Measurements from ENCODE around the gene RNASET2.

RNASET2 gene

DNA sequence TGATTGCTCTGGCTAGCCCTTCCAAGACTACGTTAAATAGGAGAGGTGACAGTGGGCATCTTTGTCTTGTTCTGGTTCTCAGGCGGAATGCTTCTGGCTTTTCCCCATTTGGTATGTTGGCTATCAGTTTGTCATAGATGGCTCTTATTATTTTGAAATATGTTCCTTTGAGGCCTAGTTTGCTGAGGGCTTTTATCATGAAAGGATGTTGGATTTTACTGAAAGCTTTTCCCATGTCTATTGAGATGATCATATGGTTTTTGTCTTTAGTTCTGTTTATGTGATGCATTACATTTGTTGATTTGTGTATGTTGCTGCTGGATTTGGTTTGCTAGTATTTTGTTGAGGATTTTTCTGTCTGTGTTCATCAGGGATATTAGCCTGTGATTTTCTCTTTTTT, 9.9 kb upstream of the RNASET2 start:
- Histone ChIP-seq H3K27me3 (replicated peaks; ENCODE audit: control insufficient read depth, insufficient read depth, low read length) (no peaks in the 10 kb centered on the region), H3K36me3 (ENCODE audit: control insufficient read depth, insufficient read depth, low read length, severe bottlenecking) (no peaks in the 10 kb centered on the region), H3K4me1 (ENCODE audit: control insufficient read depth, insufficient read depth, low read length) (no peaks in the 10 kb centered on the region), H3K4me3 (ENCODE audit: low read length) (no peak overlapping the region), H3K9me3 (ENCODE audit: control insufficient read depth, low read length) (no peaks in the 10 kb centered on the region), H3K9ac (ENCODE audit: low read length) (no peak overlapping the region)
- DNase-seq (ENCODE audit: low read depth) = no peak

DNA sequence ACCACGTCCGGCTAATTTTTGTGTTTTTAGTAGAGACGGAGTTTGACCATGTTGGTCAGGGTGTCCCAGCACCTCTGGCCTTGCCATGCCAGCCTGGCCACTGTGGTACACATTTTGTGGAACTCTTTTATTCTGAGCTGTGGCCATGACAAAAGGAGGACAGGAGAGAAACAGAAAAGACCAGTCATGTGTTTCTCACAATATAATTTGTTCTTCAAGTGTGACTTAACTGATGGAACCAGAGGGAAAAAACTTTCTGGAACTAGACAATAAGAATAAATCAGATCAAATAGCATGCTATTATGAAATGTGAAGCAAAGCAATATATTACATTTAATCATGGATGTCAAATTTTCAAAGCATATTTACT, 4.2 kb upstream of the RNASET2 start:
- no peaks in the 10 kb centered on the region for H3K27me3 ChIP-seq (replicated peaks; ENCODE audit: control insufficient read depth, insufficient read depth, low read length)
- H3K9ac ChIP-seq (ENCODE audit: low read length) = no peak overlapping the region
- no peak overlapping the region for H3K4me3 ChIP-seq (ENCODE audit: low read length)
- no peaks in the 10 kb centered on the region for H3K9me3 ChIP-seq (ENCODE audit: control insufficient read depth, low read length)
- peaks cover 4% of the 10 kb centered on the region for H3K4me1 ChIP-seq (ENCODE audit: control insufficient read depth, insufficient read depth, low read length)
- no peak for DNase-seq (ENCODE audit: low read depth)
- H3K36me3 ChIP-seq (ENCODE audit: control insufficient read depth, insufficient read depth, low read length, severe bottlenecking) = no peaks in the 10 kb centered on the region

DNA sequence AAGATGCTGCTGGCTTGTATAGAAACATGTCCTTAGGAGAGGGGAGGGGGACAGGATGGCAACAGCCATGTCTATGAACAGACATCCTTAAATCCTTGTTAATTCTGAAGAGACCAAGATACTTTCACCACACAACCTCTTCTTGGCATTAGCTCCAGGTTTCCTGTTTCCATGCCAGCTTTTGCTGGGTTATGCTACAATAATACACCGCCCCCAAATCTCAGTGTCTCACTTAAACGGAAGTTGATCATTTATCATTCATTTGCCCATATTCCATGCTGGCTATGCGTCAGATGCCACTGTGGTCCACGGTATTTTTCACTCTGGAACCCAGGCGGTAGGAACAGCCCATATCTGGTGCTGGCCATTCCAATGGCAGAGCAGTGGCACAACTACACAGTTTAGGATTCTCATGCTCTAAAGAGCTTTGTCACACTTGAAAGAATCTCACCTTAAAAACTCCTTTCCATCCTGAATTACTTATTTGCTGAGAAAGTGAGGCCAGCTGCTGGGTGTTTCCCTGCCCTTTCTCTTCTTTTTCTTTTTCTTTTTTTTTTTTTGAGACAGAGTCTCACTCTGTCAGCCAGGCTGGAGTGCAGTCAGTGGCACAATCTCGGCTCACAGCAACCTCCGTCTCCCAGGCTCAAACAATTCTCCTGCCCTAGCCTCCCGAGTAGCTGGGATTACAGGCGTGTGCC, 3.7 kb upstream of the RNASET2 start:
- Histone ChIP-seq H3K9ac (ENCODE audit: low read length) (no peak overlapping the region), H3K4me3 (ENCODE audit: low read length) (no peak overlapping the region), H3K27me3 (replicated peaks; ENCODE audit: control insufficient read depth, insufficient read depth, low read length) (no peaks in the 10 kb centered on the region), H3K9me3 (ENCODE audit: control insufficient read depth, low read length) (no peaks in the 10 kb centered on the region), H3K36me3 (ENCODE audit: control insufficient read depth, insufficient read depth, low read length, severe bottlenecking) (no peaks in the 10 kb centered on the region), H3K4me1 (ENCODE audit: control insufficient read depth, insufficient read depth, low read length) (peaks cover 8% of the 10 kb centered on the region)
- DNase-seq (ENCODE audit: low read depth) = no peak

DNA sequence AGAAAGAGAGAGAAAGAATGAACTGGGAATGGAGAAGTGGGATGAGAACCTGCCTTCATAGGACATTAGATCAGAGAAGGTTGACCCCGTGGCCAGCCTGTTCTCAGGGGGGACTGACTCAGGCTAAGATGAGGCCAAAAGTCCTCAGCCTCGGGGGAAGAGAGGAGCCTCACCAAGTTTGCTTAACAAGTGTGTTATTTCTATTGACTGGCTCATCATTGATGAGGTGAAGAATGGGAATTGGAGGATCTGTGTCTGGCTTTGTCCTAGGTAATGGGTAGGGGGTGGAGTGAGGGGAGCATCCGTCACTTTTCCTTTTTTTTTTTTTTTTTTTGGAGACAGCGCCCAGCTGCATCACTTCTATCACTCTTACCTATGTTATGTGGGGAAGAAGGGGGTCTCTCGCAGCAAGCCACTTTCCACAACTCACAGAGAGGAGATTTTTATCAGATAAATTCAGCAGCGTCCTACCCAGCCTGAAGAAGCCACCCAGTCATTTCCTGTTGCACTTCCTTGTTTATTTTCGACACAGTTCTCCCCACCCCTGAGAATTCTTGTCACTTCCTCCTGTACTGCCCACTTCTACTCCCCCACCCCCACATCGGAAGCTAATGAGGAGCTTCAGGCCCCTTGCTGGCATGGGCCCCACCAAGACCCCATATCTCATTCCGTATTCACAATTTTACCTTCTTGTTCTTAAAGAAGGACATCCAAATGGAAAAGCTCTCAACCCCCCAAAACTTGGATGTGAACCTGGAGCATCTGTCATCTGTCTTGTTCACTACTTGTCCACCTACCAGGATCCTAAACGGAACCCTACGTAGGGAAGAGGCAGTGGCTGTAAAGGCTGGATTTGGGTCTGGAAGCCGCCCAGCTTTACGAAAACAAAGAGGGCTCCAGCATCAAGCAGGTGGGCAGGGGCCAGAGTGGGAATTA, 2.8 kb upstream of the RNASET2 start:
- Histone ChIP-seq H3K9me3 (ENCODE audit: control insufficient read depth, low read length) (no peaks in the 10 kb centered on the region), H3K9ac (ENCODE audit: low read length) (no peak overlapping the region), H3K36me3 (ENCODE audit: control insufficient read depth, insufficient read depth, low read length, severe bottlenecking) (no peaks in the 10 kb centered on the region), H3K27me3 (replicated peaks; ENCODE audit: control insufficient read depth, insufficient read depth, low read length) (no peaks in the 10 kb centered on the region), H3K4me1 (ENCODE audit: control insufficient read depth, insufficient read depth, low read length) (peaks cover 8% of the 10 kb centered on the region), H3K4me3 (ENCODE audit: low read length) (no peak overlapping the region)
- DNase-seq (ENCODE audit: low read depth) = no peak

DNA sequence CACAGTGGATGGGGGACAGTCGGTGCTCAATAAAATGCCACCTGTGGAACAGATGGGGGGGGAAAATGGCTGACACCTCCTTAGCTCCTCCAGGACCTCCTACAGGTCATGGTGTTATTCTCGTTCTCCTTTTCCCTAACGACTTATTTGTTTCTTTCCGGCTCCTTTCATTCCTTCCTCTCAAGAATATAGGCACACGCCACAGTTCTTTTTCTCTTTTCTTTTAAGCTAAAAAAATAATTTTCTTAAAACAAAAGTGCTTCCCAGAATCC, 1.4 kb upstream of the RNASET2 start:
- Histone ChIP-seq H3K27me3 (replicated peaks; ENCODE audit: control insufficient read depth, insufficient read depth, low read length) (no peaks in the 10 kb centered on the region), H3K9me3 (ENCODE audit: control insufficient read depth, low read length) (no peaks in the 10 kb centered on the region), H3K36me3 (ENCODE audit: control insufficient read depth, insufficient read depth, low read length, severe bottlenecking) (no peaks in the 10 kb centered on the region), H3K9ac (ENCODE audit: low read length) (no peak overlapping the region), H3K4me3 (ENCODE audit: low read length) (no peak overlapping the region), H3K4me1 (ENCODE audit: control insufficient read depth, insufficient read depth, low read length) (peaks cover 8% of the 10 kb centered on the region)
- no peak for DNase-seq (ENCODE audit: low read depth)

DNA sequence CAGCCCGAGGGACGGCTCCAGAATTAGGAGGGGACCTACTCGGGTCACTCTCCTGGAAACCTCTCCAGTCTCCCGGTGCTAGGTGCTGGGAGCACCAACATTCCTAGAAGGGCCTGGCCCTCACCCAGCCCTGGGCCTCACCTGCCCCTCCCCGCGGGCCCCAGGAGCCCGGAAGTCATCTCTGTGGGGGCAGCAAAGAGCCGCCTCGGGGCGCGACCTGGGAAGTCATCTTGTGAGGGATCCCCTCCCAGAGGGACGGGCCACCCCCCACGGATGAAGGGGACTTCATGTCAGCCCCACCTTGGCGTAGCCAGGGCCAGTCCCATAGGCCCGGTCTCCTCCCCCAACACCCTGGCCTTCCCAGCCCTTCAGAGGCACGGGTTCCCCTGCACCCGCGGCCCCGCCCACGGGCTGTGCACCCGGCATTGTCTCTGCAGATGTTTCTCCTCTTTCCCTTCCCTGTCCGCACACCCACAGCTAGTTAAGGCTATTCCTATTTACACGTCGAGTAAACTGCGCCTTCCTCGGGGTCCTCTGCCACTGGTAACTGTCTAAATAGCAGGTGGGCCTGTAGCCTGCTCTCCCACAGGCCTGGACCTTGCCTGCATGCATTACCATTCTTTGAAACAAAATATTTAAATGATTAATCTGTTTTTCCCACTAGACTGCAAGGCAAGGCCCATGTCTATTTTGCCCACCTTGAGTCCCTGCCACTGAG, 896 bp upstream of the RNASET2 start:
- Histone ChIP-seq H3K27me3 (replicated peaks; ENCODE audit: control insufficient read depth, insufficient read depth, low read length) (no peaks in the 10 kb centered on the region), H3K9ac (ENCODE audit: low read length) (peak overlapping the region; percentile 86), H3K4me1 (ENCODE audit: control insufficient read depth, insufficient read depth, low read length) (peaks cover 8% of the 10 kb centered on the region), H3K36me3 (ENCODE audit: control insufficient read depth, insufficient read depth, low read length, severe bottlenecking) (no peaks in the 10 kb centered on the region), H3K9me3 (ENCODE audit: control insufficient read depth, low read length) (no peaks in the 10 kb centered on the region), H3K4me3 (ENCODE audit: low read length) (peak overlapping the region; percentile 89)
- no peak for DNase-seq (ENCODE audit: low read depth)

DNA sequence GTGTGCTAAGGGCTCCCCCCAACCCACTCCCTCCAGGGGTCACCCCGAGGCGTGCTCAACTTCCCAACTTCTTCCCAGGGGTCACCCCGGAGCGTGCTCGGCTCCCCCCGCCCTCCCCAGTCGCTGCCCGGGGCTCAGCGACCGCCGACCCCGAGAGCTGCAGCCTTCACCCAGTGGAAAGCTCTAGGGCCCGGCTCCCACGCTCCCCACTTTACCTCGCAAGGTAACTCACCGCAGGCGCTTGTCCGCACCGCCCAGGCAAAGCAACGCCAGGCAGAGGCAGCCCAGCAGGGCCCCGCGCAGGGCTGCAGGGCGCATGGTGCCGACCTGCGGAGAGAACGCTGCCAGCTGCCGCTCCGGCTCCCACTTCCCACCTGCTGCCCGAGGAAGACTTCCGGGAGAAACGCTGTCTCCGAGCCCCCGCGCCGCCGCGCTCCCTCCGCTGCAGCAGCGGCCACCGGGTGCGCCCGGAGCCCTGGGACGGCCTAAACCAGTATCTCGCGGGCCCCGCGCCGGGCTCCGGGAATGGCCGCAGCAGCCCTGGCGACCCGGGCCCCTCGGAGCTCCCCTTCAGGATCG, 396 bp downstream of the RNASET2 start:
- Histone ChIP-seq H3K4me1 (ENCODE audit: control insufficient read depth, insufficient read depth, low read length) (peaks cover 8% of the 10 kb centered on the region), H3K9ac (ENCODE audit: low read length) (peak overlapping the region; percentile 86)
- DNase-seq (ENCODE audit: low read depth) = no peak

DNA sequence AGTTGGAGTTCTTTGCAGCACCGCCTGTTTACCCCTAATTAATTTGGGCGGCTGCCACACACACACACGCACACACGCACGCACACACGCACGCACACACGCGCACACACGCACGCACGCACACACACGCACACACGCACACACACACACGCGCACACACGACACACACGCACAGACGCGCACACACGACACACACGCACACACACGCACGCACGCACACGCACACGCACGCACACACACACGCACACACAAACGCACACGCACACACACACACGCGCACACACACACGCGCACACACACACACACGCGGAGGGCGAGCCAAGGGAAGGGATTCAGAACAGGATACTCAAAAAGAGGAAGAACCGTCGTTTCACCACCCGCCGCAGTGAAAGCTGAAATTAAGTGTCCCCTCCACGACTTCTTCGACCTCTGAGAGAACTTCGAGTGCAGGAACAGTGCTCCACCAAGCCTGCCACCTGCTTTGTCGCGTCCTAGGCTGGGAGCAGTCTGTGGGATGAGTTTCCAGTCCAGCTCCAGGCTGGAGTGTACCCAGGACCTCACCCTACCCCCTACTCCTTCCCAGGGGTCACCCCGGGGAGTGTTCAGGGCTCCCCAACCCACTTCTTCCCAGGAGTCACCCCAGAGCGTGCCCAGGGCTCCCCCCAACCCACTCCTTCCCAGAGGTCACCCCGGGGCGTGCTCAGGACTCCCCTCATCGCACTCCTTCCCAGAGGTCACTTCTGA, 1.1 kb downstream of the RNASET2 start:
- DNase-seq (ENCODE audit: low read depth) = no peak
- peaks cover 11% of the 10 kb centered on the region for H3K4me1 ChIP-seq (ENCODE audit: control insufficient read depth, insufficient read depth, low read length)
- peak overlapping the region; percentile 86 for H3K9ac ChIP-seq (ENCODE audit: low read length)
- H3K4me3 ChIP-seq (ENCODE audit: low read length) = peak overlapping the region; percentile 89
- no peaks in the 10 kb centered on the region for H3K27me3 ChIP-seq (replicated peaks; ENCODE audit: control insufficient read depth, insufficient read depth, low read length)
- no peaks in the 10 kb centered on the region for H3K36me3 ChIP-seq (ENCODE audit: control insufficient read depth, insufficient read depth, low read length, severe bottlenecking)
- H3K9me3 ChIP-seq (ENCODE audit: control insufficient read depth, low read length) = no peaks in the 10 kb centered on the region

More for the DNA sequence above, 396 bp downstream of the RNASET2 start:
- no peaks in the 10 kb centered on the region for H3K27me3 ChIP-seq (replicated peaks; ENCODE audit: control insufficient read depth, insufficient read depth, low read length)
- H3K36me3 ChIP-seq (ENCODE audit: control insufficient read depth, insufficient read depth, low read length, severe bottlenecking) = no peaks in the 10 kb centered on the region
- H3K4me3 ChIP-seq (ENCODE audit: low read length) = peak overlapping the region; percentile 89
- no peaks in the 10 kb centered on the region for H3K9me3 ChIP-seq (ENCODE audit: control insufficient read depth, low read length)

DNA sequence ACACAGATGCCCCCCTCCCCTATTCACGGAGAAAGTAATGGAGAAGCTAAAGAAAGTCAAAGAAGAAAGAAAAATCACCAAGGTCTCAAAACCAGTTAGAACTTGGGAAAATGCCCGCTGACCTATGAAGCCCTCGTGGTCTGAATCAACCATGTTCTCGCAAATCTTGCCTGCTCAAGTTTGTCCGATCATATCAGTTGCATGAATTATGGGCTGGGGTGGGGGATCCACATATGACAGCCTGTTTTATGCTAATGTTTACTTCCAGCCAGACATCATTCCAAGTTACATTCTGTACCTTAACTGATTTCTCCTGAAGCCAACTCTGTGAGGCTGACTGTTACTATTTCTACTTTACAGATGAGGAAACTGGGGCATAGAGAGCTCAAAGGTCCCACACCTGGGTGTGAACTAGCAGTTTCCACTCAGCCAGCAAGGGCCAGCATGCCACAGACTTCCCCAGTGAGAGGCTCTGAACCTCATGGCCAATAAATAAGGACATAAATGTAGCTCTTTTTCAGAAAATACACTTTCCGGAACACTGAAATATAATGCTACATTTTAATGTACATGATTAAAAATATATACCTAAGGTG, 2.1 kb downstream of the RNASET2 start:
- Histone ChIP-seq H3K4me3 (ENCODE audit: low read length) (no peak overlapping the region), H3K27me3 (replicated peaks; ENCODE audit: control insufficient read depth, insufficient read depth, low read length) (no peaks in the 10 kb centered on the region), H3K36me3 (ENCODE audit: control insufficient read depth, insufficient read depth, low read length, severe bottlenecking) (no peaks in the 10 kb centered on the region), H3K4me1 (ENCODE audit: control insufficient read depth, insufficient read depth, low read length) (peaks cover 20% of the 10 kb centered on the region), H3K9me3 (ENCODE audit: control insufficient read depth, low read length) (no peaks in the 10 kb centered on the region), H3K9ac (ENCODE audit: low read length) (no peak overlapping the region)
- DNase-seq (ENCODE audit: low read depth) = no peak

DNA sequence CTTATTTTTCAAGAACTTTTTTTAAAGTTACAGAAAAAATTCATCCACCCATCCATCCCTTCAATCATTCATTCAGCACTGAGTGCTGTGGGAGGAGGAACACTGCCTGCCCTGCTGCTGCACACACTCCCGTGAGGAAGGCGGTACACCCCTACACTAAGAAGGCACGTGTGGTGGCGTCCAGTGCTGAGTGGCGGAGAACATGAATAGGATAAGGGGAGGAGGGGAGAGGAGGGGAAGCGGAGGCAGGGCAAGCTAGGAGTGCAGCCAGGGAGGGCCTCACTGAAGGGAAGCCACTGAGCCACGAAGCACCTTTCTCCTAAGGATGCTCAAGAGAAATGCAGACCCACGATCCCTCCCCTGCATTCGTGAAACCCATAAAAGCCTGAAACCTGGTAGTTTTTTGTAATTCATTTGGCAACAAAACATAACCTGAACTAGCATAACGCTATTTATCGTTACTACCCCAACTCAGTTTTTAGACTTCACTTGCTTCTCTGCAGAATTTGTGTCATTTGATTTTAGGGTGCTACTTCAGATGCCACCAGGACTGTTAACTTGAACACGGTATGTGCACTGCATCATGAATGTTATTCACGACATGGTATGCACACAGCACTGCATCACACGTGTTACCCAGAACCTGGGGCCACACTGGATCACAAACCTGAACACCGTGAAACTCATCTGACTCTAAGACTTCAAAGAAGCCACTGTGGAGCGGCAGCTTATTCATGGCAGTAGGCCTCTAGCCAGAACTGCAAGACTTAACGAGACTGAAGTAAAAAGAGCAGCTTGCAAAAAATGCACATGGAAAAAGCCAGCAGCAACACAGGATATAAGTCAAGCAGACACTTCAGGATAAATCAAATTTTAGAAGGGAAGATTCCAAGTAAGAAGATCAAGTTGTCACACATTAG, 3.5 kb downstream of the RNASET2 start:
- DNase-seq (ENCODE audit: low read depth) = no peak
- Histone ChIP-seq H3K36me3 (ENCODE audit: control insufficient read depth, insufficient read depth, low read length, severe bottlenecking) (no peaks in the 10 kb centered on the region), H3K9ac (ENCODE audit: low read length) (no peak overlapping the region), H3K4me1 (ENCODE audit: control insufficient read depth, insufficient read depth, low read length) (peaks cover 16% of the 10 kb centered on the region), H3K9me3 (ENCODE audit: control insufficient read depth, low read length) (no peaks in the 10 kb centered on the region), H3K27me3 (replicated peaks; ENCODE audit: control insufficient read depth, insufficient read depth, low read length) (no peaks in the 10 kb centered on the region), H3K4me3 (ENCODE audit: low read length) (no peak overlapping the region)

All from adipocyte (in vitro differentiated cells).